Stimulated activated CD4-positive, alpha-beta T cell treated with anti-CD3 and anti-CD28 coated beads, Interleukin-2, amount 100 ng/mL, for 48 hours (primary cell): ENCODE measurements around the gene ADCY5.

Experiments
- DNase-seq, 2 donors: peaks; one replicate each; pipeline ENCODE4 v3.0.0-alpha.2; 2020

The ADCY5 gene

GRCh38 chr3:123337948-123338619 is 110.8 kb downstream of the ADCY5 start:
- DNase-seq = no peak

- DNase-seq = no peak
Measured at GRCh38 chr3:123337226-123337625, 111.7 kb downstream of the ADCY5 start.

GRCh38 chr3:123336441-123336851 is 112.4 kb downstream of the ADCY5 start:
- no peak for DNase-seq

- no peak for DNase-seq
Measured at GRCh38 chr3:123336001-123336400, 112.9 kb downstream of the ADCY5 start.

GRCh38 chr3:123335007-123335670 is 113.8 kb downstream of the ADCY5 start:
- DNase-seq = no peak

GRCh38 chr3:123334056-123334455 is 114.8 kb downstream of the ADCY5 start:
- no peak for DNase-seq

- DNase-seq = no peak
Measured at GRCh38 chr3:123333401-123333800, 115.5 kb downstream of the ADCY5 start.

- DNase-seq = no peak
Measured at GRCh38 chr3:123332124-123332641, 116.7 kb downstream of the ADCY5 start.

- DNase-seq = no peak
Measured at GRCh38 chr3:123331651-123332050, 117.2 kb downstream of the ADCY5 start.

- DNase-seq = no peak
Measured at GRCh38 chr3:123331006-123331405, 117.9 kb downstream of the ADCY5 start.

- DNase-seq = no peak
Measured at GRCh38 chr3:123330441-123330991, 118.4 kb downstream of the ADCY5 start.

GRCh38 chr3:123329636-123330340 is 119.1 kb downstream of the ADCY5 start:
- DNase-seq = no peak

- DNase-seq = peak; percentile 75 to 77
Measured at GRCh38 chr3:123328851-123329635, 119.8 kb downstream of the ADCY5 start.

GRCh38 chr3:123327956-123328850 is 120.7 kb downstream of the ADCY5 start:
- DNase-seq = no peak

- DNase-seq = no peak
Measured at GRCh38 chr3:123327480-123327879, 121.4 kb downstream of the ADCY5 start.

- DNase-seq = no peak
Measured at GRCh38 chr3:123326531-123326930, 122.4 kb downstream of the ADCY5 start.

GRCh38 chr3:123325766-123326256 is 123.1 kb downstream of the ADCY5 start:
- no peak for DNase-seq

- DNase-seq = no peak
Measured at GRCh38 chr3:123324880-123325765, 123.8 kb downstream of the ADCY5 start.

GRCh38 chr3:123323781-123324180 is 125.1 kb downstream of the ADCY5 start:
- no peak for DNase-seq

- no peak for DNase-seq
Measured at GRCh38 chr3:123322866-123323265, 126.0 kb downstream of the ADCY5 start.
